HEK293T (cell line): ENCODE results near the gene AP4B1.

Experiments used
- ELF4 ChIP-seq: fragments of 450-650 bp; IDR thresholded peaks from 2 replicates; pipeline ENCODE4 v1.6.1; 2017; ENCODE audit warnings: antibody characterized with exemption
- TF ChIP-seq, protein P1 (sequence below): fragments of 450-650 bp; IDR thresholded peaks from 2 replicates; pipeline ENCODE4 v1.6.1; 2016

DNA sequence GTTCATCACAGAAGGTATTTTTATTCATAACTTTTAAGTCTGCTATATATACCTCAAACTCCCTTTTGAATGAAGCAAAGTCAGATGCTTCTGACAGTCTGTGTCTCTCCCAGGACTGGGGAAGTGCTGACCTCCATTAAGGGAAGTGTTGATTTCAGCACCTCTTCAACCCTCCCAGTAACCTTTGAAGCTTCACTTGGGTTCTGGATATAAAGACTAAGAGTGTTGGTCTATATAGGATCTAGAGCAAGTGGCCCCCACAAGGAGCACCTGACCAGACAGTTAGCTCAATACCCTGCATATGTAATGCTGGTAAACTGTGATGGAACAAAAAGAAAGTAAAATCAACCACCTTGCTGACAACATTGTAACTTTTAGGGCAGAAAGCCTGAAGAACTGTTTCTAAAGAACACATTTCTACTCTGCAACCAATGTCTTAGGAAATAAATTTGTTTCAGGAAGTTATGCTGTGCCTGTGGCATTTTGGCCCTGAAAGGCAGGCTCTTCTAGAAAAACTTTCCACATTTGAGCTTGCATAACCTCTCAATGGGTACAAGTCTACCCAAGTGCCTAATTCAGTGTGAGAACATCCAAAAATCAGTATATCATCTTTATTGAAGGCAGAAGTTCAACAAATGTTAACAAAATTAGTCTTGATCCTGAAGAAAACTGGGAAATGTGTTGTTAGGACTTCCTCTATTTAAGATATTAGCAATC is 32.2 kb downstream of the AP4B1 start:
- TF ChIP-seq, protein P1, sequence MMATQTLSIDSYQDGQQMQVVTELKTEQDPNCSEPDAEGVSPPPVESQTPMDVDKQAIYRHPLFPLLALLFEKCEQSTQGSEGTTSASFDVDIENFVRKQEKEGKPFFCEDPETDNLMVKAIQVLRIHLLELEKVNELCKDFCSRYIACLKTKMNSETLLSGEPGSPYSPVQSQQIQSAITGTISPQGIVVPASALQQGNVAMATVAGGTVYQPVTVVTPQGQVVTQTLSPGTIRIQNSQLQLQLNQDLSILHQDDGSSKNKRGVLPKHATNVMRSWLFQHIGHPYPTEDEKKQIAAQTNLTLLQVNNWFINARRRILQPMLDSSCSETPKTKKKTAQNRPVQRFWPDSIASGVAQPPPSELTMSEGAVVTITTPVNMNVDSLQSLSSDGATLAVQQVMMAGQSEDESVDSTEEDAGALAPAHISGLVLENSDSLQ: no peak
- no peak for TF ChIP-seq ELF4
